ENCODE data around the gene RBM20.
"Not testable (repeated sequence)": the region's sequence is repeated elsewhere in the genome, so short reads cannot be mapped to it uniquely, and the experiment has no call there.

Gene RBM20

DNA sequence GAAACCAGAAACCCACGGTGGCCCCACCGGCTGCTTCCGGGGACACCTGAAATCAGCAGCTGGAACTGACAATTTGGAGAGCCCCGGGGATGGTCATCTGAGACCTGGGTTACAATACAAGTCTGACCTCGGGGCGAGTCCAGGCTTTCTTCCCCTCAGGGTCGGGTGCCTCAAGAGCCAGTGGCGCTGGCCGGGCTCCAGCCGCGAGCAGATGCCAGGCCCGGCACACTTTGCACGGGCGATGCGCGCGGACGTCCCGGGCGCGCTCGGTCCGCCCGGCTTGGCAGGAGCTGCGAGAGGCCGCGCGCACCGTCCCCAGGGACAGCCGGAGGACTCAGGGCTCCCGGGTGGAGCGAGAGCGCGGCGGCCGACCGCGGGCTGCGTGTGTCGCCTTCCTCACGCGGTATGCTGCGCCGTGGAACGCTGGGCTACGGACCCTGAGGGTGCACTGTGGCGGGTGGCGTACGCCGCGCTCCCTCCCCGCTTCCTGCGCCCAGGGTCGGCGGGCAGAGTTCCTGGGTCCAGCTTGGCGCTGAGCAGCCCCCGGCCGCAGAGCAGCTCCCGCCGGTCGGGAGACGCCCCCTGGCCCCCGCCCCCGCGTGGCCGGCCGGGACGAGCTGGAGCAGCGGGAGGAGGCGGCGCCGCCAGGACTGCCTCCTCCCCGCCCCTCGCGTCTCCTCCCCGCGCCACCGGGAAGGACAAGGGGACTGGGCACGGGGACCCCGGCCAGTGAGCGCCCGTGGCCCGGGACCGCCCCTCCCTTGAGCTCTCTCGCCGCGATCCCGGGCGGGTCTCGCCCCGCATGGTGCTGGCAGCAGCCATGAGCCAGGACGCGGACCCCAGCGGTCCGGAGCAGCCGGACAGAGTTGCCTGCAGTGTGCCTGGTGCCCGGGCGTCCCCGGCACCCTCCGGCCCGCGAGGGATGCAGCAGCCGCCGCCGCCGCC, at the start of gene RBM20:
Gene RBM20, plus strand, starts transcription at position 684 of the 945 bp plus-strand sequence. Its CDS starts 119 bp downstream, at position 803.
- no peak for DNase-seq (ENCODE audit: extremely low read depth in 1 of 2, low read depth in 1 of 2)

DNA sequence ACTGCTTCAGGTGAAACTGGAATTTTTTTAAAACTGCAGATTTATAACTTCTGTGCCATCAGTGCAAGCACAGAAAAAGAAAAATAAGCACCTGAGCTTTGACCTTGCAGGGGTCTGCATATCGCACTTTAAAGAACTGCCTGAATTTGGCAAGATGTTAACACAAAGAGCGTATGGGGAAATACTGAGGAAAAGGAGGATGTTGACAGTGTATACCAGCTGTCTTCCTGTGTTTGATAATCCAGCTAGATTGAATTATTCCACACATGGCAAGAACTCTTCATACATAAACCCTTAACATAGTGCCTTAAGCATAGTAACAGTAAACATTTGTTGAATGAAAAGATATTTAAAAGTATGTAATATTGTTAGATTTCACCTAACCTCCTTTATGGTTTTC, 46.7 kb upstream of the RBM20 start:
- DNase-seq (ENCODE audit: extremely low read depth in 1 of 2, low read depth in 1 of 2): no peak

DNA sequence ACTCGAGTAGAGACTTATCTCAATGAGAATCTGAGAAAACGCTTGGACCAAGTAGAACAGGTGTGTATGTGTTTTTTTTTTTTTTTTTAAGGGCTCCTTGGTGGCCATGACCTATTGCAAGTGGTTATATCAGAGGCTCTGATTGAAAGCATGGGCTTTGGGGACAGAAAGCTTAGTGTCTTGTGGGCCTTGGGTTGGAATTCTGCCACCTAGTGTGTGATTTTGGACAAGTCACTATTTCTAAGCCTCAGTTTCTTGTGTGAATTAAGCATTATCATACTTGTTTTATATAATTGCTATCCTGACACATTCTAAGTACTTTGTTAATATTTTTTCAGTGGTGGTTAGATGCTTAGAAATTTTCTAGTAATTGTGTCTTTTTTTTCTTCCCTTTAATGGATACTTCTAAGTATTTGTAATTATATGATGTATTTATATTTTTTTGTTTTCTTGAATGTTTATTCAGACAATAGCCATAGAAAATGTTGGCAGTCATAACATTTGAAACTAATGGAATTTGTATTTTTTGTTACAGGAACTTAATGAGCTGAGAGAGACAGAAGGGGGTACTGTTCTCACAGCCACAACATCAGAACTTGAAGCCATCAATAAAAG, 43.5 kb upstream of the RBM20 start:
- DNase-seq (ENCODE audit: extremely low read depth in 1 of 2, low read depth in 1 of 2): no peak

DNA sequence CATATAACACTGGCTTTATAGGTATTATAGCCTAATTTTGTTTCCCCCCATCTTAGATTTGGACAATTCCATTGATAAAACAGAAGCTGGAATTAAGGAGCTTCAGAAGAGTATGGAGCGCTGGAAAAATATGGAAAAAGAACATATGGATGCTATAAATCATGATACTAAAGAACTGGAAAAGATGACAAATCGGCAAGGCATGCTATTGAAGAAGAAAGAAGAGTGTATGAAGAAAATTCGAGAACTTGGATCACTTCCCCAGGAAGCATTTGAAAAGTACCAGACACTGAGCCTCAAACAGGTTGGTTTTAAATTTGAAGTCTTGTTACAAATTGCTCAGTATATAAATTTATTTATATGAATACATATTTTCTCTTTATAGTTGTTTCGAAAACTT, 42.6 kb upstream of the RBM20 start:
- DNase-seq (ENCODE audit: extremely low read depth in 1 of 2, low read depth in 1 of 2): no peak

DNA sequence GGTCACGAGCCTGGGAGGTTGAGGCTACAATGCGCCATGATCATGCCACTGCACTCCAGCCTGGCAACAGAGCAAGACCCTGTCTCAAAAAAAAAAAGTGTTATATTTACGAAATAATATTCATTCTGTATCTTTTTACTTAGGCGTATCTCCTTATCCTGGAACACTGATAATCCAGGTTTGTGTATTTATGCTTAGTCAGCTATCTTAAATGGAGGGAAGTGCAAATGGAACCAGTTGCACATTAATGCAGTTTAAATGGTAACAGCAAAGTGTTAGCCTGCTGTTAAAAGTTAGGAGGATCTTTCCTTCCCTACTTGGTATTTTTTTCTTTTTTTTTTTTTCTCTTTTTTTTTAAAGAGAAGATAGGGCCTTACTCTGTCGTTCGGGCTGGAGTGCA, 36.0 kb upstream of the RBM20 start:
- DNase-seq (ENCODE audit: extremely low read depth in 1 of 2, low read depth in 1 of 2): no peak

- DNase-seq (ENCODE audit: extremely low read depth in 1 of 2, low read depth in 1 of 2): no peak
Observed at GRCh38 chr10:110609605-110610004, 34.5 kb upstream of the RBM20 start.

DNA sequence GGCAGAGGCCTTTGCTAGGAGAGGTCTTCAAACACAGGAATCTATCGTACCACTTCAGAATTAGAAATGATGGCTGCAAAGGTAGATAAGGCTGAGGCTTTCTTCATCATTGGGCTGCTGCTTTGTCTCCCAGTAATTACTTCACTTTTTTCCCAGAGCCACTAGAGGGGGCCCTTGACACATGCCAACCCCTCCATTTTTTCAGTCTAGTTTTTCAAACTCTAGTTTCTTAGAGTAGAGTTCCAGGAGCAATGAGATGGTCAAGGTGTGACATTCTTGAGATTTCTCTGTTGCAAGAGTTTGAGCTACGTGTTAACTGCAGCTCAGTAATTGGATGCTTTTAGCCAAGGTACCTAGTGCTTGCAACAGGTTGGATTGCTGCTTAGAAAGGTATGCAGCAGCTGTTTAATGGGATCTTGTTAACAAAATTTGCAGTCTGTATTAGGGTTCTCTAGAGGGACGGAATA, 33.8 kb upstream of the RBM20 start:
- DNase-seq (ENCODE audit: extremely low read depth in 1 of 2, low read depth in 1 of 2): peak; percentile 4 to 13

DNA sequence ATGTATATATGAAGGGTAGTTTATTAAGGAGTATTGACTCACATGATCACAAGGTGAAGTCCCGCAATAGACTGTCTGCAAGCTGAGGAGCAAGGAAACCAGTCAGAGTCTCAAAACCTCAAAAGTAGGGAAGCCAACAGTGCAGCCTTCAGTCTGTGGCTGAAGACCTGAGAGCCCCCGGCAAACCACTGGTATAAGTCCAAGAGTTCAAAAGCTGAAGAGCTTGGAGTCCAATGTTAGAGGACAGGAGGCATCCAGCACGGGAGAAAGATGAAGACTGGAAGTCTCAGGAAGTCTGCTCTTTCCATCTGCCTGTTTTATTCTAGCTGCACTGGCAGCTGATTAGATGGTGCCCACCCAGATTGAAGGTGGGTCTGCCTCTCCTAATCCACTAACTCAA, 33.4 kb upstream of the RBM20 start:
- not testable (repeated sequence) for DNase-seq (ENCODE audit: extremely low read depth in 1 of 2, low read depth in 1 of 2)

DNA sequence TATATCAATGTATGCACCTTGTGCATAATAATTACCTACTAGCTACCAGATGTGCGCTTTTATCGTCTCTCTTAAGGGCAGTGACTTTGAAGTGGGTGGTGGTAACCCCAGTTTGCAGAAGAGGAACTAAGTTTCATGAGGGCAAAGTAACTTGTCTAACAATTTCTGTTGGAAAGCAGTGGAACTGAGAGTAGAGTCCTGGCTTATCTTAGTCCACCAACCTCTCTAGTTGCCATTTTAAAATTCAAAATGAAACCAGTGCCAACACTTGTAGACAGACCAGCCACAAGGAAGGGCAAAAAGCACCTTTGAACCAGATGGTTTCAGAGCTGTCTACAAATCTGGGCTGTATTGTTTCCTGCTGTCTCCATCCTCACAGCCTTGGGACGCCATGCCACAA, 32.0 kb upstream of the RBM20 start:
- no peak for DNase-seq (ENCODE audit: extremely low read depth in 1 of 2, low read depth in 1 of 2)

DNA sequence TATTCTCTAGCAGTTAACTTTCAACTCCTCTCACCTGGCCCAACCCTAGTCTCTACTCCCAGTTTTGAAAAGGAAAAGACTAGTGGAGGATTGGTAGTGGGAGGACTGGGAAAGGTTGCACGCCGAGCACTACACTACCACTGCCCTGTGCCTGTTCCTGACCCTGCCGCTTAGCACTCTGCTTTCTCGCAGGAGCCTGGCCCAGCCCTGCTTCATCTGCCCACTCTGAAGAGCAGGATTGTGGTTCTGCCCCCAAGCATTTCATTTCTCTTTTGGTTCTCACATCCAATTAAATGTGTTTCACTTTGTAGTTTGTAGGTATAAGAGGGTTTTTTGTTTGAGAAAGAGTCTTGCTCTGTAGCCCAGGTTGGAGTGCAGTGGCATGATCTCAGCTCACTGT, 31.5 kb upstream of the RBM20 start:
- DNase-seq (ENCODE audit: extremely low read depth in 1 of 2, low read depth in 1 of 2): no peak

- DNase-seq (ENCODE audit: extremely low read depth in 1 of 2, low read depth in 1 of 2): no peak
Observed at GRCh38 chr10:110613341-110613995, 30.7 kb upstream of the RBM20 start.

DNA sequence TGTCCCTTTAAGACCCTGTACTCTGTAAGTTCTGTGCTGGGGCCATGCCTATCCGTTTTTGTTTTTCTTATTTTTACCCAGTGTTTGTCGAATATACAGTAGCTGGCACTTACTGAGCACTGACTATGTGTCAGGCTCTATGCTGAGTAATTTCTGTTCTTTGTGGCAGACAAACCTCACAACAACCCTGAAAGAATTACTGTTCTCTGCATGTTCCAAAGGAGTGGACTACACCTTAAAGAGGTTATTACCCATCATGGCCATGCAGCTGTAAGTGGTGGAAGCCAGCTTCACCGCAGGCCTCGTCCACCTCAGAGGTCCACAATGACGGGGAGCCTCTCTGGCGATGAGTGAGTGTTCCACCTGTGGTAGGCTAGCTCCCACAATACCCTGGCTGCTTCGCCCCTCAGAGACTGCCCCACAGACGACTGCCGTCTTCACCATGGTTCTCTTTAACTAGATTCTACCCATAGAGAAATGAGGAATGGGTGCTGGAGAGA, 30.1 kb upstream of the RBM20 start:
- DNase-seq (ENCODE audit: extremely low read depth in 1 of 2, low read depth in 1 of 2): no peak

DNA sequence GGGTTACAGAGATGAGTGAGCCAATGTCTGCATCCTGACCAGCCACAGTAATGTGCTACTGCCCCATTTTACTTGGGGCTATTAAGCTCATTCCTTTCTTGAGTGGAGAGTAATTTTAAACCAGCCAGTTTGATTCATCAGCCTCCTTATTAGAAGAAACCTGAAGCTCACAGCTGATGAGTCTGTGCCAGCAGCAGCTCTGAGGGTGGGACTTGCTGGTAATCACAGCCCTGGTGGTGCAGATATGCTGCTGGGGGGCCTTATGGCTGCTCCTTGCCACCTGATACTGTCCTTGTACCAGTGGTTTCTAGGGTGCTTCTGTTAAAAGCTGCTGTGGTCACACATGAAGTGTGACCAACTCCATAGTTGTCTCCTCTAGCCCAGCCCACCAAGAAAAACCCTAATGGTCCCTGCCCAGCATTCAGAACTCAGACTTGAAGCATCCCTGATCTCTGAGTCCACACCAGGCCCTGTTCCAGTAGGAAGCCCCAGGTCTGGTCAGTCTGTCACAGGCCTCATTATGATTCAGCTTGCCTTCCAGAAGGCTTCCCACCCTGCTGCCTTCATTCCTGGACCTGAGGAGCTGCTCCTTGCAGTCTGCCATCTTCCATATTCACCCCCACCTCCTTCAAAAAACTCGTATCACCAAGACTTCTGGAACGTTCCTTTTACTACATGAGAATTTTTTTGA, 28.9 kb upstream of the RBM20 start:
- no peak for DNase-seq (ENCODE audit: extremely low read depth in 1 of 2, low read depth in 1 of 2)

GRCh38 chr10:110616493-110617033, 27.6 kb upstream of the RBM20 start:
- DNase-seq (ENCODE audit: extremely low read depth in 1 of 2, low read depth in 1 of 2): no peak

DNA sequence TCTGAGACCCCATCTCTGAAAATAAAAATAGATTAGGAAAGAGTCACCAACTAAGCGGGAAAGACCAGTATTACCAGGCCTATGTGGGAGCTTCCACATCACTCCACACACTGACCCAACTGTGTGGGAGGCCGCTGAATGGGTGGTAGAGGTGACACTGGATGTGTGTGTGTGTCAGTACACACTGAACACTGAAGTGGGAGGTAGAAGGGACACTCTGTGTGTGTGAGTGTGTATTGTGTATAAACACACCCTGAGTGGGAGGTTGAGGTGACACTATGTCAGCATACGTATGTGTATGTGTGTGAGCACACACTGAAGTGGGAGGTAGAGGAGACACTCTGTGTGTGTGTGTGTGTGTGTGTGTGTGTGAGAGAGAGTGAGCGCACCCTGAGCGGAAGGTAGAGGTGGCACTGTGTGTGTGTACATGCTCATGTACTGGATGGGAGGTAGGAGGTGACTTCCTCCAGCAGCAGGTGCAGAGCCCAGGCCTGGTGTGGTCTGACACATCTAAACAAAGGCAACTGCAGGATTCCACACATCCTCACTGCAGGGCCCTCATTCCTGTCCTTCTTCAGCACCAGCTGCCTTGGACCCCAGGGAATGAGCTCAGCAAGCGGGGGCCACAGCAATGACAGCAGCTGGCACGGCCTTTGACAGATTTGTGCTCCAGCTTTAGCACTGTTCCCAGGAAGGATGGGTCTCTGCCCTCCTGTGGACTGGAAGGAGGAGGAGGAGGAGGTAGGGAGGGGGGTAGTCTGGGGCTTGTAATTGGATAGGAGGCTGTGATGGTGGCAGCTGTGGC, 26.5 kb upstream of the RBM20 start:
- DNase-seq (ENCODE audit: extremely low read depth in 1 of 2, low read depth in 1 of 2): no peak

DNA sequence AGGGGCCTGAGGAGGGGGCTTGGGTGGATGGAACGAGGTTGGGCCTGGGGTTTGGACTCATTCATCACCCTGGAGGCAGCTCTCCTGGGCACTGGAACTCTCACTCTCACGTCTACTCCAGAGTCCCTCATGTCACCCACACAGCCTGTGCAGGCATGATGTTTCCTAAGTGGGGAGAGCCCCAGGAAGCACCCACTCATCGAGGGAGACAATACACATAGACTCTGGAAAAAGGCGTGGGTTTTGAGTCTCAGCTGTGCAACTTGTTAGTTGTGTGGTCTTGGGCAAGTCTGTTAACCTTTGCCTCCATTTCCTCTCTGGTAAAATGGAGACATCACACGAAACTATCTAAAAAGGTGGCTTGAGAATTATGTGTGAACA, 25.9 kb upstream of the RBM20 start:
- no peak for DNase-seq (ENCODE audit: extremely low read depth in 1 of 2, low read depth in 1 of 2)

DNA sequence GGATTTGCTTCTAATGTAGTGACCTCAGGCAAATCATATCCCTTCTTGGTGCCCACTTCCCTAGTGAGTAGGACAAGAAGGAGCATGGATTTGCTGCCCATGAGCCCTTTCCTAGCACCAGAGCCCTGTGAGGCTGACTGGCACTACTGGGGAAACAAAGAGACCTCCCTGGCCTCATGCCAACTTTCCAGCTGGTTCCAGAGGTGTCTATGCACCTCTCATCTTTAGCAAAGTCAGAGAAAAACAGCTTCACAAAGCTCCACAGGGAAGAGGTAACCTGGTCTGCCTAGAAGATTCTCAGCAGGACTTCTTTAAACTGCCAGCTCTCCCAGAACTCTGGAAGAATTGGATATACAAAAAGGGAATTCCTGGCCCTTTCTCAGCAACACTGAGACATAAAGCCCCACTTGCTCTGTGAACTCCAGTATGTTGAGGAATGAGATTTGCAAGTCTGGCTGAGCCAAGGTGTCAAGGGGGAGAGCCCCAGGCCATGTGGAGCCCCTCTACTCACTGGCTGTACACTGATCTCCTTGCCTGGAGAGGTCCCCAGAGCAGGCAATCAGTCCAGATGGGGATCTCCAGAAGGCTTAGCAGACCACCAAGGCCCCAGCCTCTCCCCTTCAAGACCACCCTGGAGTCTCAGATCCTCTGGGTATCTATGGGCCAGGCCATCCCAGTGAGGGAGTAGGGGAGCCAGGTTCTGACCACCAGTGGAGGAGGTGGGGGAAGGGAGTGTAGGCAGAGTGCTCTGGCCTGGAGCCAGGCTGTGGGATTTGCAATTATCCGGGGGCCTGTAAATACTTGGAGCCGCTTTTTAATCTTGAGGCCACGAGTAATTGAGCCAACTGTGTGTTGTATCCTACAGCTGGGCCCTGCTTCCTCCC, 24.4 kb upstream of the RBM20 start:
- DNase-seq (ENCODE audit: extremely low read depth in 1 of 2, low read depth in 1 of 2): no peak

- no peak for DNase-seq (ENCODE audit: extremely low read depth in 1 of 2, low read depth in 1 of 2)
Observed at GRCh38 chr10:110620398-110620719, 23.8 kb upstream of the RBM20 start.

GRCh38 chr10:110623316-110623715, 20.8 kb upstream of the RBM20 start:
- DNase-seq (ENCODE audit: extremely low read depth in 1 of 2, low read depth in 1 of 2): not testable (repeated sequence)
